Effector memory CD4-positive, alpha-beta T cell (primary cell): ENCODE measurements around the gene PPP6C.
"Not testable (repeated sequence)": the region's sequence is repeated elsewhere in the genome, so short reads cannot be mapped to it uniquely, and the experiment has no call there.

ENCODE experiments used
- DNase-seq, 3 donors: peaks; one replicate each; pipeline ENCODE4 v3.0.0-alpha.2; 2020
- H3K27ac ChIP-seq: 2 replicates; pipeline ENCODE4 v1.7.0; 2013; ENCODE audit warnings: mild to moderate bottlenecking, low read length, moderate library complexity; ENCODE audit not compliant: insufficient read depth, poor library complexity, severe bottlenecking
- H3K27me3 ChIP-seq: replicated peaks from 2 replicates; pipeline ENCODE4 v1.7.0; 2013; ENCODE audit warnings: mild to moderate bottlenecking, low read length; ENCODE audit not compliant: insufficient read depth, control insufficient read depth, poor library complexity, severe bottlenecking
- H3K36me3 ChIP-seq: 2 replicates; pipeline ENCODE4 v1.7.0; 2013; ENCODE audit warnings: mild to moderate bottlenecking, low read length, moderate library complexity; ENCODE audit not compliant: control insufficient read depth, insufficient read depth
- H3K4me1 ChIP-seq: 2 replicates; pipeline ENCODE4 v1.7.0; 2013; ENCODE audit warnings: low read length, mild to moderate bottlenecking; ENCODE audit not compliant: control insufficient read depth, insufficient read depth, poor library complexity, severe bottlenecking
- H3K4me3 ChIP-seq: 2 replicates; pipeline ENCODE4 v1.7.0; 2013; ENCODE audit warnings: low read length, low read depth, mild to moderate bottlenecking; ENCODE audit not compliant: insufficient read depth, poor library complexity, severe bottlenecking
- H3K9me3 ChIP-seq: 2 replicates; pipeline ENCODE4 v1.7.0; 2013; ENCODE audit warnings: mild to moderate bottlenecking, low read length, moderate library complexity; ENCODE audit not compliant: control insufficient read depth

Gene PPP6C

DNA sequence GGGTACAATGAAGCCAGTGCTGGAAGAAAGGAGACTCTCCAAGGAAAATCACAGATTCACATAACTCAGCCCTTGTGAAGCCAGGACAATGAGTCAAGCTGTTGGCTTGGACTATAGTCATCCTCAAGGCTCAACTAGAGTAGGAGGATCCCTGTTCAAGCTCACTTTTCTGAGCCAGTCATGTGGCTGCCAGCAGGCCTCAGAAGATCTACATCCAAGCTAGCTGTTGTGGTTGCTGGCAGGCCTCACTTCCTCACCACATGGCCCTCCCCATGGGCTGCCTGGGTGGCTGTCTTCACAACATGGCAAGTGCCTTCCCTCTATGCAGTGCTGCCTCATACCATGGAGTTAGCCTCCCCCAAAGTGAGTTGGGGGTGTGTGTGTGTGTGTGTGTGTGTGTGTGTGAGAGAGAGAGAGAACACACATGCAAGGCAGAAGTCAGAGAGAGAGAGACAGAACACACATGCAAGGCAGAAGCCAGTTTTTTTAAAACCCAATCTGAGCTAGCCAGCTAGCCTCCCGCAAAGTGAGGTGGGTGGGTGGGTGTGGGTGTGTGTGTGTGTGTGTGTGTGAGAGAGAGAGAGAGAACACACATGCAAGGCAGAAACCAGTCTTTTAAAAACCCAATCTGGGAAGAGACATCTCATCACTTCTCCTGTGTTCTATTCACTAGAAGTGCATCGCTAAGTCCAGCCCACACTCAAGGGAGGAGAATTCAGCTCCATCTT is 63.4 kb downstream of the PPP6C start:
- Histone ChIP-seq H3K4me3 (no peak overlapping the region), H3K9me3 (no peaks in the 10 kb centered on the region), H3K27ac (peak overlapping the region; percentile 45), H3K4me1 (peaks cover 18% of the 10 kb centered on the region), H3K27me3 (no peaks in the 10 kb centered on the region), H3K36me3 (no peaks in the 10 kb centered on the region)
- peak; percentile 62 to 76 (median 71) for DNase-seq

DNA sequence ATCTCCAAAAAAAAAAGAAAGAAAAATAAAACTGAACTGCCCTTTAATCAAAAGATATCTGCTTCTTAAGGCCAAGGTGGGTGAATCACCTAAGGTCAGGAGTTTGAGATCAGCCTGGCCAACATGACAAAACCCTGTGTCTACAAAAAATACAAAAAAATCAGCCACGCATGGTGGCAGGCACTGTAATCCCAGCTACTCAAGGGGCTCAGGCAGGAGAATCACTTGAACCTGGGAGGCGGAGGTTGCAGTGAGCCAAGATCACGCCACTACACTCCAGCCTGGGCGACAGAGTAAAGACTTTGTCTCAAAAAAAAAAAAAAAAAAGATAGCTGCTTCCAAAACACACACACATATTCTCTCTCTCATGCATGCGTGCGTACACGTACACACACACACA is 64.1 kb downstream of the PPP6C start:
- H3K4me3 ChIP-seq = no peak overlapping the region
- peaks cover 18% of the 10 kb centered on the region for H3K4me1 ChIP-seq
- H3K9me3 ChIP-seq = no peaks in the 10 kb centered on the region

DNA sequence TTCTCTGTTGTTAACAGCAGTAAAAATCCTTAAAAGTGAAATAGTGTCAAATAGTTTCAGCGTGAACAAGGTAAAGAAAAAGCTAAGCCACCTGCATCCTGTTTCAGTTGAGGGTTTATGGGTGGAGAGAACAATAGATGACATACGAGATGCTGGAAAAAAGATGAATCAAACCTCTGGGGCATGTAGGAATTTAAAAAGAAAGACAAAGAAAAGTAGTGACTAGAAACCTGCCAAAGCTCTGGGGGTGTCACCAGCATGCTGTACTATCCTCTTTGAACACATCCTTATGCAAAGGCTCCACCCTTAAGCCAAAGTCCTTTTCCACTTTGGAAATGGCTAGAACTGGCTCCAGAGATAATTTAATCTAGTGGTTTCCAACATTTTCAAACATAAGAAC is 68.5 kb downstream of the PPP6C start:
- Histone ChIP-seq H3K4me1 (peaks cover 7% of the 10 kb centered on the region), H3K9me3 (no peaks in the 10 kb centered on the region), H3K4me3 (no peak overlapping the region), H3K27ac (no peak overlapping the region), H3K27me3 (no peaks in the 10 kb centered on the region), H3K36me3 (no peaks in the 10 kb centered on the region)
- DNase-seq = no peak

More for the DNA sequence above, 64.1 kb downstream of the PPP6C start:
- Histone ChIP-seq H3K27ac (peak overlapping the region; percentile 45), H3K27me3 (no peaks in the 10 kb centered on the region), H3K36me3 (no peaks in the 10 kb centered on the region)
- DNase-seq = no peak

DNA sequence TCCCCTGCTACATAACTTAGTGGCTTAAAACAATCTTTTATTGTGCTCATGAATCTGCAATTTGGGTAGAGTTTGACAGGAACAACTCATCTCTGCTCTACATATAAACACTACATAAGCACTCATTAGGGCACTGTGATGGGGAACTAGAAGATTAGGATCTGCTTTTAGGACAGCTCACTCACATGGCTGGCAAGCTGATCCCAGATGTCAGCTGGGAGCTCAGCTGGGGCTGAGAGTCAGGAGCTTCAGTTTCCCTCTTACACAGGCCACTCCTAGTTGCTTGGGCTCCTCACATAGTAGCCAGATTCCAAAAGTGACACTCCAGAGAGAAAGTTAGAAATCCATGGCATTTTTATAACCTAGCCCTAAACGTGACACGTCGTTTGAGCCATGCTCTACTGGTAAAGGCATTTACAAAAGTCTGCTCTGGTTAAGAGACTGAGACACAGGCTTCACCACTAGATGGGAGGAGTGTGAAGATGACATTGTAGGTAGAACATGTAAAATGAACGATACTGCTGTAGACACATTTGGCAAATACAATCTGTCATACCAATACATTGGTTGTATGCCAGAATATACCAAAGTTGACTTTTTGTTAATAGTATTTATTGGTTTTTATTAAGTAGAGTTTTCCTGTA is 69.8 kb downstream of the PPP6C start:
- no peaks in the 10 kb centered on the region for H3K27me3 ChIP-seq
- H3K36me3 ChIP-seq = no peaks in the 10 kb centered on the region
- DNase-seq = no peak
- no peak overlapping the region for H3K4me3 ChIP-seq
- no peak overlapping the region for H3K27ac ChIP-seq
- H3K4me1 ChIP-seq = no peaks in the 10 kb centered on the region
- H3K9me3 ChIP-seq = no peaks in the 10 kb centered on the region

DNA sequence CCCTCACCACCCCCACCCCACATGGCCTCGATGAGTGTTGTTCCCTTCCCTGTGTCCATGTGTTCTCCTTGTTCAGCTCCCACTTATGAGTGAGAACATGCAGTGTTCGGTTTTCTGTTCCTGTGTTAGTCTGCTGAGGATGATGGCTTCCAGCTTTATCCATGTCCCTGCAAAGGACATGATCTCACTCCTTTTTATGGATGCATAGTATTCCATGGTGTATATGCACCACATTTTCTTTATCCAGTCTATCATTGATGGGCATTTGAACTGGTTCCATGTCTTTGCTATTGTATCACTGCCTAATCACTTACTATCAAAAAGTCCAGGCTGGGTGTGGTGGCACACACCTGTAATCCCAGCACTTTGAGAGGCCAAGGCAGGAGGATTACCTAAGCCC is 70.9 kb downstream of the PPP6C start:
- not testable (repeated sequence) for H3K36me3 ChIP-seq, H3K27ac ChIP-seq, H3K4me3 ChIP-seq

DNA sequence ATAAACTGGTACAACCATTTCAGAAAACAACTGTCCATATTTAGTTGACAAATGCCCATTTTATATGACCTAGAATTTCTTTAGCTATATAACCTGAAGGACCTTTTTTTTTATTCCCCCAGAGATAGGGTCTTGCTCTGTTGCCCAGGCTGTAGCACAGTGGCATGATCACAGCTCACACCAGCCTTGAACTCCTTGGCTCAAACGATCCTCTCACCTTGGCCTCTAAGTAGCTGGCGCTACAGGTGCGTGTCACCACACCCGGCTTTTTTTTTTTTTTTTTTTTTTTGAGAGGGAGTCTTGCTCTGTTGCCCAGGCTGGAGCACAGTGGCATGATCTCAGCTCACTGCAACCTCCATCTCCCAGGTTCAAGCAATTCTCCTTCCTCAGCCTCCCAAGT is 75.1 kb downstream of the PPP6C start:
- not testable (repeated sequence) for H3K27ac ChIP-seq, H3K27me3 ChIP-seq, DNase-seq, H3K9me3 ChIP-seq, H3K4me1 ChIP-seq, H3K36me3 ChIP-seq, H3K4me3 ChIP-seq

More for the DNA sequence above, 70.9 kb downstream of the PPP6C start:
- H3K4me1 ChIP-seq, H3K9me3 ChIP-seq, DNase-seq, H3K27me3 ChIP-seq: not testable (repeated sequence)

DNA sequence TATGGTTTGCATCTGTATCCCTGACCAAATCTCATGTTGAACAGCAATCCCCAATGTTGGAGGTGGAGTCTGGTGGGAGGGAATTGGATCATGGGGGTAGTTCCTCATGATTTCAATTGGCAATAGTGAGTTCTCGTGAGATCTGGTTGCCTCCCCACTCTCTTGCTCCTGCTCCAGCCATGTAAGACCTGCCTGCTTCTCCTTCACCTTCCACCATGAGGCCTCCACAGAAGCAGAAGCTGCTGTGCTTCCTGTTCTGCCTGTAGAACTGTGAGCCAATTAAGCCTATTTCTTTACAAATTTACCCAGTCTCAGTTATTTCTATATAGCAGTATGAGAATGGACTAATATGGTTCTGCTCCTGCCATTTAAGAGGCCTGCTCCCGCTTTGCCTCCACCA is 79.1 kb downstream of the PPP6C start:
- Histone ChIP-seq H3K36me3 (no peaks in the 10 kb centered on the region), H3K4me3 (no peak overlapping the region), H3K9me3 (no peaks in the 10 kb centered on the region), H3K27me3 (no peaks in the 10 kb centered on the region), H3K4me1 (no peaks in the 10 kb centered on the region), H3K27ac (no peak overlapping the region)
- DNase-seq = no peak

DNA sequence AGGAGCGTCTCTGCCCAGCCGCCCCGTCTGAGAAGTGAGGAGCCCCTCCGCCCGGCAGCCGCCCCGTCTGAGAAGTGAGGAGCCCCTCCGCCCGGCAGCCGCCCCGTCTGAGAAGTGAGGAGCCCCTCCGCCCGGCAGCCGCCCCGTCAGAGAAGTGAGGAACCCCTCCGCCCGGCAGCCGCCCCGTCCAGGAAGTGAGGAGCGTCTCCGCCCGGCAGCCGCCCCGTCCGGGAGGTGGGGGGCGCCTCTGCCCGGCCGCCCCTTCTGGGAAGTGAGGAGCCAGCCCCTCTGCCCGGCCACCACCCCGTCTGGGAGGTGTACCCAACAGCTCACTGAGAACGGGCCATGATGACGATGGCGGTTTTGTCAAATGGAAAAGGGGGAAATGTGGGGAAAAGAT is 81.1 kb downstream of the PPP6C start:
- H3K36me3 ChIP-seq, H3K4me3 ChIP-seq, H3K27ac ChIP-seq, H3K27me3 ChIP-seq, DNase-seq, H3K9me3 ChIP-seq, H3K4me1 ChIP-seq: not testable (repeated sequence)

DNA sequence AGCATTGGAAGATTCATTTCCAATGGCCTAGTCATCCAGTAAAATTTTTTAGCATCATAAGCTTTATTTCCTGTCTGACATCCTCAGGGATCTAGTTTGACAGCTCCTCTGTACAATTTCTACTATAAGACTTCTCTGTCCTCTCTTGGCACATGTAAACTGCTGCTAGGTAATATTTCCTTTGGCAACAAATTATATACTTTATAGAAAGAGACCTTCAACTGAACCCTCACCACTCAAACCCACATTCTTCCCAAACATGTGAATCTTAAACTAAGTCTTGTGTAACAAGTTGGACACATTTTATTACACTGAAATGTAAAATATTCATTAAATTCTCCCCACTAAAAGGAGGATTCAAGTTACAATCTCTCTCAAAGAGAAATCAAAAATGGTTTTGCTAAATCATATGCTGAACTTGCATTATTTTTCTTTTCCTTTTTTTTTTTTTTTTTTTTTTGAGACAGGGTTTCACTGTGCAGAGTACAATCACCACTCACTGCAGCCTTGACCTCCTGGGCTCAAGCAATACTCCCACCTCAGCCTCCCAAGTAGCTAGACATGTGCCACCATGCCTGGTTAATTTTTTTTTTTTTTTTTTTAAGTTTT is 83.2 kb downstream of the PPP6C start:
- DNase-seq = no peak
- Histone ChIP-seq H3K4me3 (no peak overlapping the region), H3K27me3 (no peaks in the 10 kb centered on the region), H3K36me3 (no peaks in the 10 kb centered on the region), H3K27ac (no peak overlapping the region), H3K4me1 (no peaks in the 10 kb centered on the region), H3K9me3 (no peaks in the 10 kb centered on the region)

DNA sequence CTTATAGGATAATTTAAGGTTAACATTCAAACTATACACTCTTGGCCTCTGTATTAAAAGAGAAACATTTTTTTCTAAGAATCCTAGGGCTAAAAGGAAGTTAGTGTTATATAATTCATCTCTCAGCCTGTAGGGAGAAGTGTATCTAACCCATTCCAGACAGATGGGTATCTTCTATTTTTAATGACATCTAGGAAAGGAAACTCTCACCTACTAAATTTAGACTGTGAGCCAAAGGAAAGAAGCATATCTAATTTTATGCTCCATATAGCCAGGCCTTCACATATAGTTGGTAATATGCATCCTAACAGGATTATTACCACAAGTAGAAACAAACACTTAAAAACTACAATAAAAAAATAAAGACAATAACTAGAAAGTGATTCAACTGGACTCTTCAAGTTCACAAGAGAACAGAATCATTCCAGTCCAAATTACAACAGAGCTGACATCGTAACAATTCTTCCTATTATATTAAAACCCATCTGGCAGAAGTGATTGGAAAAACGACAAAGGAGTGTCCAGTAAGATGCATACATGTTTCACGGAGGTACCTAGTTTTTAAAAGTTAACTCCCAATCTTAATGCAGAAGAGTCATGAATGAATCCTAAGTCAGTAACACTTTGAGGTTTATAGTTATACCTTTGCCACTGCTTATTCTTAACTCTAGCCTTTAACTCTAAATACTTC is 85.7 kb downstream of the PPP6C start:
- Histone ChIP-seq H3K36me3 (no peaks in the 10 kb centered on the region), H3K27ac (no peak overlapping the region), H3K9me3 (no peaks in the 10 kb centered on the region), H3K4me3 (no peak overlapping the region), H3K27me3 (no peaks in the 10 kb centered on the region), H3K4me1 (no peaks in the 10 kb centered on the region)
- DNase-seq = no peak
